ENCODE results near the gene SEMA3F.
"Not testable (repeated sequence)": the region's sequence is repeated elsewhere in the genome, so short reads cannot be mapped to it uniquely, and the experiment has no call there.

SEMA3F gene

GRCh38 chr3:50221411-50222168, 66.5 kb downstream of the SEMA3F start:
- CTCF ChIA-PET = interaction anchor here (0.6 to 1.1 kb wide), 3 partner anchors 26 to 58 kb away, joined by 3 read pairs; no protein-coding TSS in a partner anchor
- no peak for DNase-seq (ENCODE audit: low spot score)

GRCh38 chr3:50222169-50222528, 67.0 kb downstream of the SEMA3F start:
- no peak for DNase-seq (ENCODE audit: low spot score)
- TF ChIP-seq, protein P1, sequence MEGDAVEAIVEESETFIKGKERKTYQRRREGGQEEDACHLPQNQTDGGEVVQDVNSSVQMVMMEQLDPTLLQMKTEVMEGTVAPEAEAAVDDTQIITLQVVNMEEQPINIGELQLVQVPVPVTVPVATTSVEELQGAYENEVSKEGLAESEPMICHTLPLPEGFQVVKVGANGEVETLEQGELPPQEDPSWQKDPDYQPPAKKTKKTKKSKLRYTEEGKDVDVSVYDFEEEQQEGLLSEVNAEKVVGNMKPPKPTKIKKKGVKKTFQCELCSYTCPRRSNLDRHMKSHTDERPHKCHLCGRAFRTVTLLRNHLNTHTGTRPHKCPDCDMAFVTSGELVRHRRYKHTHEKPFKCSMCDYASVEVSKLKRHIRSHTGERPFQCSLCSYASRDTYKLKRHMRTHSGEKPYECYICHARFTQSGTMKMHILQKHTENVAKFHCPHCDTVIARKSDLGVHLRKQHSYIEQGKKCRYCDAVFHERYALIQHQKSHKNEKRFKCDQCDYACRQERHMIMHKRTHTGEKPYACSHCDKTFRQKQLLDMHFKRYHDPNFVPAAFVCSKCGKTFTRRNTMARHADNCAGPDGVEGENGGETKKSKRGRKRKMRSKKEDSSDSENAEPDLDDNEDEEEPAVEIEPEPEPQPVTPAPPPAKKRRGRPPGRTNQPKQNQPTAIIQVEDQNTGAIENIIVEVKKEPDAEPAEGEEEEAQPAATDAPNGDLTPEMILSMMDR (conservative IDR thresholded peaks at IDR 0.05; ENCODE audit: low read depth) = no peak
- ChIA-PET CTCF (interaction anchor here (1.0 kb wide), 1 partner anchor 57 kb away, joined by 3 read pairs; no protein-coding TSS in a partner anchor), POLR2A (ENCODE audit: low non-redundant PET) (no interaction called here)
- no peak overlapping the region for H3K27ac ChIP-seq

More at GRCh38 chr3:50221411-50222168, 66.5 kb downstream of the SEMA3F start:
- TF ChIP-seq, protein P1 (conservative IDR thresholded peaks at IDR 0.05; ENCODE audit: low read depth) = no peak
- POLR2A ChIA-PET (ENCODE audit: low non-redundant PET) = no interaction called here
- H3K27ac ChIP-seq = 0 out of 2 replicates have a peak overlapping the region, but pooled peaks have one; percentile 10

DNA sequence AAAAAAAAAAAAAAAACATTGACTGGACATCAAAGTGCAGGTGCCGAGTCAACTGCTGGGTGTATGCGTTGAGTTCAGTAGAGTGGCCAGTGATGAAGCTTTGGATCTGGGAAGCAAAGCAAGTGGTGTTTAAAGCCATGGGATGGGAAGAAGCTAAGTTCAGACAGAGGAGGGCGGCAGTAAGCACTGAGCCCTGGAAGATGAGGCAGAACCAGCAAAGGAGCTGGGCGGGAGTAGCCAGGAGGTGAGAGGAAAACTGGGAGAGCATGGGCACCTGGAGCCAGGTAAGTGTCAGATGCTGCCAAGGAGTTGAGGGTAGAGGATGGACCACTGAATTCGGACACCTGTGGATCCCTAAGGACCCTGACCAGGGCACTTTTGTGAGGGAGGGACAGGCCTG, 69.5 kb downstream of the SEMA3F start:
- ChIA-PET CTCF (interaction anchor here (0.9 to 3.3 kb wide), 2 partner anchors 15 to 30 kb away, joined by 5 to 45 read pairs; no protein-coding TSS in a partner anchor), POLR2A (ENCODE audit: low non-redundant PET) (no interaction called here)
- H3K27ac ChIP-seq = no peak overlapping the region
- TF ChIP-seq, protein P1 (conservative IDR thresholded peaks at IDR 0.05; ENCODE audit: low read depth) = no peak
- DNase-seq (ENCODE audit: low spot score) = no peak

GRCh38 chr3:50226888-50227389, 71.8 kb downstream of the SEMA3F start:
- ChIA-PET CTCF (interaction anchor here (0.6 to 3.3 kb wide), 18 partner anchors 9 to 243 kb away, joined by 3 to 45 read pairs (median 4); partner anchors contain the start of genes GNAI2 and GNAT1), POLR2A (ENCODE audit: low non-redundant PET) (no interaction called here)
- TF ChIP-seq, protein P1 (conservative IDR thresholded peaks at IDR 0.05; ENCODE audit: low read depth) = no peak
- H3K27ac ChIP-seq = peak overlapping the region; percentile 94
- no peak for DNase-seq (ENCODE audit: low spot score)

DNA sequence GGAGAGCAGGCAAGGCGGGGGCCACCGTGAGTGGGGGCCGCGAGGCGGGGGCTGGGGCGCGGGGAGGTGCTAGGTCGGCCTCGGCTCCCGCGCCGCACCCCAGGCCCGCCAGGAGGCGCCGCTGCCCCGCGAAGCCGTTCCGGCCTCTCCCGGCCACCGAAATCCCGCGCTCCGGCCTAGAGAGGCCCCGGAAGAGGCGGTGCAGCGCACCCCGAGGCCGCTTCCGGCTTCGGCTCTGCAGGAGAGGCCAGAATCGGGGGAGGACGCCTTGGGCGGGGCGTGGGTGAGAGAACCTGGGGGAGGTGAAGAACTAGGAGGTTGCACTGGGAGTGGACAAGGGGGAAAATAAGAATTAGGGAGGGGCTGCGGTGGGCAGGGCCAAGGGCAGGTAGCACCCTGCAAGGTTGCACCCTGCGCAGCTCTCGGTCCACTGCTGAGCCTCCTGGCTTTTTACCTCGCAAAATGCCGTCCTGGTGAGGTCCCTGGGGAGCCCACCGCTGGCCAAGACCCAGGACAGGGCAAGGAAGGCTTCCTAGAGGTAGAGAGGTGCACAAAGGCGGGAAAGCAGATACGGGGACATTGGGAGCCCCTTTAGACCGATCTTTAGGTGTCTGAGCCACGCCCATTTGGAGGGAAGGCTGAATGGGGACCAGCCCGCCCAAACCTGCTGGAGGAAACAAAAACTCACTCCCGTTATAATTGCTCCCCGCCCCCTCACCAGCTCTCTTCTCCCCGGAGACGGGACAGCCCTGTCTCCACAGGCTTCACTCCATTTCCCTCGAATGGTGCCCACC, 72.5 kb downstream of the SEMA3F start:
- peak overlapping the region; percentile 94 for H3K27ac ChIP-seq
- POLR2A ChIA-PET (ENCODE audit: low non-redundant PET) = interaction anchor here (1.1 kb wide), 1 partner anchor 11 kb away, joined by 3 read pairs; no protein-coding TSS in a partner anchor
- CTCF ChIA-PET = interaction anchor here (0.7 to 3.3 kb wide), 12 partner anchors 9 to 47 kb away, joined by 3 to 45 read pairs (median 5); partner anchors contain the start of genes GNAI2 and GNAT1
- TF ChIP-seq, protein P1 (conservative IDR thresholded peaks at IDR 0.05; ENCODE audit: low read depth) = peak; percentile 94
- DNase-seq (ENCODE audit: low spot score) = peak; percentile 88

DNA sequence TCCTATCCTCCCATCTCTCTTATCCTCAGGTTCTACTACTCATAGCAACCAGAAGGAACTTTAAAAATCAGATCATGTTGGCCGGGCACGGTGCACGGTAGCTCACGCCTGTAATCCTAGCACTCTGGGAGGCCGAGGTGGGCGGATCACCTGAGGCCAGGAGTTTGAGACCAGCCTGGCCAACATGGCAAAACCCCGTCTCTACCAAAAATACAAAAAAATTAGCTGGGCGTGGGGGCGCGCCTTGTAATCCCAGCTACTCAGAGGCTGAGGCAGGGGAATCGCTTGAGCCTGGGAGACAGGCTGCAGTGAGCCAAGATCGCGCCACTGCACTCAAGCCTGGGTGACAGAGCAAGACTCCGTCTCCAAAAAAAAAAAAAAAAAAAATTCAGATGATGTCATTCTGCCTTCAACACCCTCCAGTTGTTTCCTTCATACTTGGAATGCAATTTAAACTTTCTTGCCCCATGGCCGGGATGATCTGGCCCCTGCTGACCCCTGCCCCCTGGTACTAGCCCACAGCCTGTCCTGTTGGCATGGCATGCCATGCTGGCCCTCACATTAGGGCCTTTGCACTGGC, 73.2 kb downstream of the SEMA3F start:
- peak overlapping the region; percentile 94 for H3K27ac ChIP-seq
- POLR2A ChIA-PET (ENCODE audit: low non-redundant PET) = interaction anchor here (1.1 kb wide), 1 partner anchor 10 kb away, joined by 3 read pairs; no protein-coding TSS in a partner anchor

More for the DNA sequence above, 73.2 kb downstream of the SEMA3F start:
- DNase-seq (ENCODE audit: low spot score) = not testable (repeated sequence)
- CTCF ChIA-PET = interaction anchor here (1.0 to 2.9 kb wide), 5 partner anchors 18 to 34 kb away, joined by 3 to 12 read pairs (median 5); no protein-coding TSS in a partner anchor
